GM06990 (cell line): ENCODE measurements around the gene TAGLN3.
"Not testable (repeated sequence)": the region's sequence is repeated elsewhere in the genome, so short reads cannot be mapped to it uniquely, and the experiment has no call there.

ENCODE experiments used
- DNase-seq: peaks from one replicate; pipeline ENCODE4 v3.0.0-alpha.2; 2011; ENCODE audit not compliant: insufficient read length; ENCODE audit errors: extremely low read depth
- H3K27me3 ChIP-seq: replicated peaks from 2 replicates; pipeline ENCODE4 v1.6.0; 2011; ENCODE audit warnings: low read length; ENCODE audit not compliant: control insufficient read depth, insufficient read depth
- H3K36me3 ChIP-seq: 2 replicates; pipeline ENCODE4 v1.5.1; 2011; ENCODE audit warnings: low read length; ENCODE audit not compliant: control insufficient read depth, insufficient read depth
- H3K4me3 ChIP-seq: replicated peaks from 2 replicates; pipeline ENCODE4 v1.5.1; 2011; ENCODE audit warnings: low read depth, mild to moderate bottlenecking, control low read depth, low read length
- CTCF ChIP-seq: IDR thresholded peaks from 2 replicates; pipeline ENCODE4 v1.5.1; 2011; ENCODE audit warnings: low read length, control low read depth, mild to moderate bottlenecking, inconsistent platforms; ENCODE audit not compliant: insufficient read depth, poor library complexity, severe bottlenecking

TAGLN3 gene

GRCh38 chr3:112032098-112032731 is 33.5 kb downstream of the TAGLN3 start:
- no peak for DNase-seq
- TF ChIP-seq CTCF: no peak

GRCh38 chr3:112034436-112034835 is 35.7 kb downstream of the TAGLN3 start, which contains the start of gene TMPRSS7:
TMPRSS7 (plus strand) TSS chr3:112034736; CDS start chr3:112034846, 110 bp downstream.
- TF ChIP-seq CTCF: no peak
- DNase-seq: no peak
- Histone ChIP-seq H3K36me3 (no peaks in the 10 kb centered on the region), H3K4me3 (no peak within 1 kb of the TSS), H3K27me3 (peaks cover 3% of the 10 kb centered on the region)

More at GRCh38 chr3:112032098-112032731, 33.5 kb downstream of the TAGLN3 start:
- no peaks in the 10 kb centered on the region for H3K36me3 ChIP-seq
- H3K4me3 ChIP-seq: no peak overlapping the region
- H3K27me3 ChIP-seq: peaks cover 3% of the 10 kb centered on the region

- no peak for DNase-seq
- peaks cover 3% of the 10 kb centered on the region for H3K27me3 ChIP-seq
- no peak overlapping the region for H3K4me3 ChIP-seq
- no peak for TF ChIP-seq CTCF
- H3K36me3 ChIP-seq: no peaks in the 10 kb centered on the region
Measured at GRCh38 chr3:112035241-112035640, 36.5 kb downstream of the TAGLN3 start.

- H3K27me3 ChIP-seq, H3K4me3 ChIP-seq, H3K36me3 ChIP-seq, DNase-seq: not testable (repeated sequence)
Measured at GRCh38 chr3:112037194-112037593, 38.5 kb downstream of the TAGLN3 start.

GRCh38 chr3:112038863-112039262 is 40.1 kb downstream of the TAGLN3 start:
- no peak for TF ChIP-seq CTCF
- Histone ChIP-seq H3K4me3 (no peak overlapping the region), H3K27me3 (peaks cover 2% of the 10 kb centered on the region), H3K36me3 (no peaks in the 10 kb centered on the region)
- DNase-seq: no peak

- Histone ChIP-seq H3K27me3 (no peaks in the 10 kb centered on the region), H3K4me3 (no peak overlapping the region), H3K36me3 (no peaks in the 10 kb centered on the region)
- TF ChIP-seq CTCF: no peak
- no peak for DNase-seq
Measured at GRCh38 chr3:112041321-112041720, 42.6 kb downstream of the TAGLN3 start.
